MM.1S (cell line): ENCODE data around the gene GIT1.

Experiments
- DNase-seq: peaks from one replicate; pipeline ENCODE4 v3.0.0-alpha.2; 2015
- H2AFZ ChIP-seq: fragments of 300-600 bp; sonication (generic); 2 replicates; pipeline ENCODE4 v1.6.0; 2016; ENCODE audit warnings: antibody characterized with exemption, low read length
- H3F3A ChIP-seq: fragments of 300-600 bp; sonication (generic); 2 replicates; pipeline ENCODE4 v1.6.1; 2016; ENCODE audit warnings: mild to moderate bottlenecking, antibody characterized with exemption, low read length, moderate library complexity, mixed read lengths; ENCODE audit not compliant: insufficient read depth
- H3K27ac ChIP-seq: fragments of 300-600 bp; sonication (generic); 2 replicates; pipeline ENCODE4 v1.5.1; 2016; ENCODE audit warnings: mild to moderate bottlenecking, low read length
- H3K27me3 ChIP-seq: fragments of 300-600 bp; sonication (generic); replicated peaks from 2 replicates; pipeline ENCODE4 v1.6.0; 2016; ENCODE audit warnings: low read length; ENCODE audit not compliant: insufficient read depth
- H3K36me3 ChIP-seq: fragments of 300-600 bp; sonication (generic); replicated peaks from 2 replicates; pipeline ENCODE4 v1.6.1; 2016; ENCODE audit warnings: mild to moderate bottlenecking, low read length, mixed read lengths; ENCODE audit not compliant: insufficient read depth
- H3K4me1 ChIP-seq: fragments of 300-600 bp; sonication (generic); 2 replicates; pipeline ENCODE4 v1.6.1; 2016; ENCODE audit warnings: low read length, mixed read lengths
- H3K4me2 ChIP-seq: fragments of 300-600 bp; sonication (generic); 2 replicates; pipeline ENCODE4 v1.6.0; 2016; ENCODE audit warnings: low read depth, low read length
- H3K4me3 ChIP-seq: fragments of 300-600 bp; sonication (generic); 2 replicates; pipeline ENCODE4 v1.5.1; 2016; ENCODE audit warnings: low read length, mixed read lengths
- H3K79me2 ChIP-seq: fragments of 300-600 bp; sonication (generic); 2 replicates; pipeline ENCODE4 v1.6.1; 2016; ENCODE audit warnings: mixed run types, low read length, mixed read lengths
- H3K9ac ChIP-seq: fragments of 300-600 bp; sonication (generic); 2 replicates; pipeline ENCODE4 v1.6.1; 2016; ENCODE audit warnings: low read length, mixed read lengths
- H3K9me2 ChIP-seq: fragments of 300-600 bp; sonication (generic); replicated peaks from 2 replicates; pipeline ENCODE4 v1.6.1; 2016; ENCODE audit warnings: mild to moderate bottlenecking, low read length, mixed read lengths; ENCODE audit not compliant: insufficient read depth
- H3K9me3 ChIP-seq: fragments of 300-600 bp; sonication (generic); replicated peaks from 2 replicates; pipeline ENCODE4 v1.6.1; 2016; ENCODE audit warnings: mild to moderate bottlenecking, low read length, mixed read lengths; ENCODE audit not compliant: insufficient read depth
- H4K20me1 ChIP-seq: fragments of 300-600 bp; sonication (generic); 2 replicates; pipeline ENCODE4 v1.6.1; 2016; ENCODE audit warnings: mild to moderate bottlenecking, low read length, moderate library complexity, mixed read lengths; ENCODE audit not compliant: insufficient read depth
- CTCF ChIP-seq: fragments of 300-600 bp; sonication (generic); IDR thresholded peaks from 2 replicates; pipeline ENCODE4 v1.5.1; 2016; ENCODE audit warnings: antibody characterized with exemption, low read length, mixed read lengths
- EZH2 ChIP-seq: fragments of 300-600 bp; sonication (generic); optimal IDR thresholded peaks from 2 replicates; pipeline ENCODE3; 2017; ENCODE audit warnings: low read depth, mild to moderate bottlenecking, antibody characterized with exemption, low read length, mixed read lengths
- EZH2phosphoT487 ChIP-seq: fragments of 300-600 bp; sonication (generic); IDR thresholded peaks from 2 replicates; pipeline ENCODE4 v1.6.1; 2018; ENCODE audit warnings: antibody characterized with exemption, low read length

Gene GIT1

GRCh38 chr17:29597361-29598172 is 8.1 kb upstream of the GIT1 start:
- no peaks in the 10 kb centered on the region for H3K79me2 ChIP-seq
- H2AFZ ChIP-seq: no peak overlapping the region
- peaks cover 21% of the 10 kb centered on the region for H3K4me1 ChIP-seq
- H3K9me3 ChIP-seq: no peaks in the 10 kb centered on the region
- H3K4me2 ChIP-seq: no peak overlapping the region
- H3K36me3 ChIP-seq: no peaks in the 10 kb centered on the region
- H3K27me3 ChIP-seq: no peaks in the 10 kb centered on the region
- no peak overlapping the region for H3K27ac ChIP-seq
- H3F3A ChIP-seq: 0 out of 2 replicates have a peak, but pooled peaks cover 5% of the 10 kb centered on the region
- H3K4me3 ChIP-seq: no peak overlapping the region
- no peaks in the 10 kb centered on the region for H4K20me1 ChIP-seq
- no peaks in the 10 kb centered on the region for H3K9me2 ChIP-seq
- DNase-seq: no peak
- H3K9ac ChIP-seq: no peak overlapping the region
- TF ChIP-seq CTCF (no peak), EZH2phosphoT487 (no peak), EZH2 (no peak)

GRCh38 chr17:29596811-29597210 is 7.4 kb upstream of the GIT1 start:
- Histone ChIP-seq H4K20me1 (no peaks in the 10 kb centered on the region), H3K79me2 (no peaks in the 10 kb centered on the region), H3K4me3 (no peak overlapping the region), H3K9me2 (no peaks in the 10 kb centered on the region), H3K9me3 (no peaks in the 10 kb centered on the region), H3K9ac (no peak overlapping the region), H3K4me1 (peaks cover 29% of the 10 kb centered on the region), H3F3A (peaks cover 11% of the 10 kb centered on the region; the same call in 1 of the 2 replicates), H3K36me3 (no peaks in the 10 kb centered on the region), H3K27me3 (no peaks in the 10 kb centered on the region), H2AFZ (no peak overlapping the region), H3K4me2 (no peak overlapping the region), H3K27ac (no peak overlapping the region)
- TF ChIP-seq EZH2 (no peak), CTCF (no peak), EZH2phosphoT487 (no peak)
- no peak for DNase-seq

- Histone ChIP-seq H2AFZ (no peak overlapping the region), H3K4me1 (peaks cover 27% of the 10 kb centered on the region), H3K27me3 (no peaks in the 10 kb centered on the region), H3K27ac (no peak overlapping the region), H3F3A (peaks cover 11% of the 10 kb centered on the region; the same call in 1 of the 2 replicates), H3K9ac (no peak overlapping the region), H3K4me2 (no peak overlapping the region), H4K20me1 (no peaks in the 10 kb centered on the region), H3K9me2 (no peaks in the 10 kb centered on the region), H3K9me3 (no peaks in the 10 kb centered on the region), H3K36me3 (no peaks in the 10 kb centered on the region), H3K79me2 (no peaks in the 10 kb centered on the region), H3K4me3 (no peak overlapping the region)
- no peak for TF ChIP-seq EZH2phosphoT487
- TF ChIP-seq CTCF: no peak
- TF ChIP-seq EZH2: no peak
- DNase-seq: no peak
Observed at GRCh38 chr17:29595943-29596774, 6.7 kb upstream of the GIT1 start.
